ENCODE measurements around the gene SMOC2. TPM values are rescaled to one million over a fixed set of nuclear protein-coding genes. Genes with fewer than 3 reads are reported as not detected.

The SMOC2 gene
- total and polyA plus RNA-seq, 2 of the 13 experiments (the other 11 are each of a cell fraction or from before 2014, with no cell fraction given), result not detected

DNA sequence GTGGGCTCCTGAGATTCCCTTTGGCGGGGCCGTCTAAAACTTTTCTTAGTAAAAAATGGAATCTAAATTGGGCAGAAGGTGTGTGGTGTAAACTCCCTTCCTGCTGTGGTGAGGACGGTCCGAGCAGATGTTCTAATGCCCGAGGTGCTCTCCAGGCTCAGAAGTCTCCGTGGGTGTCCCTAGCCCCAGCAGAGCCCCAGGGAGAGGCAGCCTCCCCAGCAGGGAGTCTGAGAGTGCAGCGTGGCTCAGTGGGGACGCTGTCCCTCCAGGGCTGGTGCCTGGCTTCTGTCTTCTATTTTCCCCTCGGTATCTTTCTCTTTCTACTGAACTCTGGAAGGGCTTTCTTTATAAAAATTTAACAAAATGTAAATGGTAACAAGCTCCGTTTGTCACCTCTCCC, 208.2 kb downstream of the SMOC2 start:
- Histone ChIP-seq H3K9me3 (ENCODE audit: low read length) (no peaks in the 10 kb centered on the region), H3K36me3 (replicated peaks in 1 of 2; ENCODE audit: control insufficient read depth in 1 of 2, insufficient read depth in 2 of 2, low read length in 2 of 2) (no peaks in the 10 kb centered on the region), H2AFZ (ENCODE audit: low read length) (no peak overlapping the region), H3K4me1 (ENCODE audit: insufficient read depth, low read length) (no peaks in the 10 kb centered on the region), H4K20me1 (ENCODE audit: insufficient read depth, low read length) (no peaks in the 10 kb centered on the region), H3K79me2 (ENCODE audit: insufficient read depth, low read length) (no peaks in the 10 kb centered on the region), H3K4me2 (ENCODE audit: low read depth, low read length) (no peak overlapping the region), H3K4me3 (replicated peaks in 1 of 3; ENCODE audit: insufficient read depth in 1 of 3, low read depth in 2 of 3, low read length in 3 of 3) (no peak overlapping the region), H3K9ac (ENCODE audit: insufficient read depth, low read depth, low read length) (no peak overlapping the region), H3K27ac (ENCODE audit: extremely low read length, insufficient read depth, low read length) (no peak overlapping the region), H3K27me3 (ENCODE audit: control insufficient read depth in 1 of 2, insufficient read depth in 2 of 2, low read length in 2 of 2) (peaks cover 16 to 74% of the 10 kb centered on the region in 2 experiments)
- no peak for FAIRE-seq
- no TSS peak for BruUV-seq (replicated peaks)
- CTCF ChIA-PET (ENCODE audit: low intra/inter-chr PET ratio, low total read pairs), result no interaction called here
- POLR2A ChIA-PET, result no interaction called here
- in situ Hi-C loops (cut with HindIII; ENCODE audit: extremely low pct_ligation_motif_present, low pct_unique_long_range_greater_than_20kb) (no loop called here), intact Hi-C loops (cut with micrococcal nuclease; ENCODE audit: unreplicated experiment) (no loop called here)
- TF ChIP-seq ZBTB7B (CRISPR knock-in tag; IDR thresholded peaks at IDR 0.05), result no peak
- TF ChIP-seq ZNF761 (CRISPR knock-in tag; conservative IDR thresholded peaks at IDR 0.05), result no peak
- TF ChIP-seq SYNCRIP (IDR thresholded peaks at IDR 0.05; ENCODE audit: insufficient read depth, low read depth, low read length), result no peak
- TF ChIP-seq ARNT (IDR thresholded peaks at IDR 0.05), result no peak
- no peak for TF ChIP-seq DR1 (CRISPR knock-in tag; IDR thresholded peaks at IDR 0.05)
- 6% methylated on average over 10 of the region's 10 CpGs for WGBS (ENCODE audit: low lambda C conversion rate)
- no peak for DNase-seq (ENCODE audit: low spot score)
- ATAC-seq, result no peak; the same call in 2 of the 3 replicates

DNA sequence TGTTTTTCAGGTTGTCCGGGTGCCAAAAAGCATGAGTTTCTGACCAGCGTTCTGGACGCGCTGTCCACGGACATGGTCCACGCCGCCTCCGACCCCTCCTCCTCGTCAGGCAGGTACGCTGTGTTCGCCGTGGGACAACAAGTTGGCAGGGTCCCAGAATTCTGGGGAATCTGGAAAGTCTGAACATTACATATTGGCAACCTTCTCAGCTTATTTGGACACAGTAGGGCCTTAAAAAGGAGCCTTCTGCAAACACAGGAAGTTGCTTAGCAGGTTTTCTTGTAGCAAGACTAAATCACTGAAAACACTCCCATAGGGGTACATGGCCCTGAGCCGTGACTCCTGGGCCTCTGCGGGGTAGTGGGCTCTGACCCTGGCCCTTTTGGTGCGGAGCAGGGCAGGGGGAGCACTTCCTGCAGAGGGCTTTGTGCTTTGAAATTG, 209.7 kb downstream of the SMOC2 start:
- Histone ChIP-seq H3K27me3 (ENCODE audit: control insufficient read depth in 1 of 2, insufficient read depth in 2 of 2, low read length in 2 of 2) (peaks cover 14 to 71% of the 10 kb centered on the region in 2 experiments), H3K36me3 (replicated peaks in 1 of 2; ENCODE audit: control insufficient read depth in 1 of 2, insufficient read depth in 2 of 2, low read length in 2 of 2) (no peaks in the 10 kb centered on the region), H3K4me2 (ENCODE audit: low read depth, low read length) (no peak overlapping the region), H4K20me1 (ENCODE audit: insufficient read depth, low read length) (no peaks in the 10 kb centered on the region), H3K4me3 (replicated peaks in 1 of 3; ENCODE audit: insufficient read depth in 1 of 3, low read depth in 2 of 3, low read length in 3 of 3) (no peak overlapping the region), H3K79me2 (ENCODE audit: insufficient read depth, low read length) (no peaks in the 10 kb centered on the region), H3K9me3 (ENCODE audit: low read length) (no peaks in the 10 kb centered on the region), H3K4me1 (ENCODE audit: insufficient read depth, low read length) (no peaks in the 10 kb centered on the region), H3K27ac (ENCODE audit: extremely low read length, insufficient read depth, low read length) (no peak overlapping the region), H2AFZ (ENCODE audit: low read length) (no peak overlapping the region), H3K9ac (ENCODE audit: insufficient read depth, low read depth, low read length) (no peak overlapping the region)
- DNase-seq (ENCODE audit: low spot score) (no peak), ATAC-seq (no peak; the same call in 2 of the 3 replicates), FAIRE-seq (no peak)
- BruUV-seq (replicated peaks), result no TSS peak
- ChIA-PET POLR2A (no interaction called here), CTCF (ENCODE audit: low intra/inter-chr PET ratio, low total read pairs) (no interaction called here)
- intact Hi-C loops (cut with micrococcal nuclease; ENCODE audit: unreplicated experiment), result no loop called here
- WGBS (ENCODE audit: low lambda C conversion rate), result 51% methylated on average over 14 of the region's 15 CpGs
- in situ Hi-C loops (cut with HindIII; ENCODE audit: extremely low pct_ligation_motif_present, low pct_unique_long_range_greater_than_20kb), result no loop called here
- no peak for TF ChIP-seq HNRNPH1 (optimal IDR thresholded peaks at IDR 0.05; ENCODE audit: low read depth, low read length)
- TF ChIP-seq, protein P1, sequence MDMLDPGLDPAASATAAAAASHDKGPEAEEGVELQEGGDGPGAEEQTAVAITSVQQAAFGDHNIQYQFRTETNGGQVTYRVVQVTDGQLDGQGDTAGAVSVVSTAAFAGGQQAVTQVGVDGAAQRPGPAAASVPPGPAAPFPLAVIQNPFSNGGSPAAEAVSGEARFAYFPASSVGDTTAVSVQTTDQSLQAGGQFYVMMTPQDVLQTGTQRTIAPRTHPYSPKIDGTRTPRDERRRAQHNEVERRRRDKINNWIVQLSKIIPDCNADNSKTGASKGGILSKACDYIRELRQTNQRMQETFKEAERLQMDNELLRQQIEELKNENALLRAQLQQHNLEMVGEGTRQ (IDR thresholded peaks at IDR 0.05; ENCODE audit: low read depth, low read length), result no peak
- TF ChIP-seq, protein P1 (CRISPR knock-in tag; IDR thresholded peaks at IDR 0.05; ENCODE audit: borderline replicate concordance), result no peak
- no peak for TF ChIP-seq ZNF333 (CRISPR knock-in tag; IDR thresholded peaks at IDR 0.05; ENCODE audit: borderline replicate concordance)
- no peak for TF ChIP-seq NR2F6 (IDR thresholded peaks at IDR 0.05)
- no peak for TF ChIP-seq NR2F6 (CRISPR knock-in tag; IDR thresholded peaks at IDR 0.05)
- TF ChIP-seq TSC22D2 (CRISPR knock-in tag; IDR thresholded peaks at IDR 0.05; ENCODE audit: borderline replicate concordance), result no peak
- no peak for TF ChIP-seq ZNF598 (CRISPR knock-in tag; IDR thresholded peaks at IDR 0.05; ENCODE audit: borderline replicate concordance)
- no peak for TF ChIP-seq CENPX (CRISPR knock-in tag; IDR thresholded peaks at IDR 0.05)
- TF ChIP-seq ZNF17 (CRISPR knock-in tag; IDR thresholded peaks at IDR 0.05), result no peak
- TF ChIP-seq, protein P2, sequence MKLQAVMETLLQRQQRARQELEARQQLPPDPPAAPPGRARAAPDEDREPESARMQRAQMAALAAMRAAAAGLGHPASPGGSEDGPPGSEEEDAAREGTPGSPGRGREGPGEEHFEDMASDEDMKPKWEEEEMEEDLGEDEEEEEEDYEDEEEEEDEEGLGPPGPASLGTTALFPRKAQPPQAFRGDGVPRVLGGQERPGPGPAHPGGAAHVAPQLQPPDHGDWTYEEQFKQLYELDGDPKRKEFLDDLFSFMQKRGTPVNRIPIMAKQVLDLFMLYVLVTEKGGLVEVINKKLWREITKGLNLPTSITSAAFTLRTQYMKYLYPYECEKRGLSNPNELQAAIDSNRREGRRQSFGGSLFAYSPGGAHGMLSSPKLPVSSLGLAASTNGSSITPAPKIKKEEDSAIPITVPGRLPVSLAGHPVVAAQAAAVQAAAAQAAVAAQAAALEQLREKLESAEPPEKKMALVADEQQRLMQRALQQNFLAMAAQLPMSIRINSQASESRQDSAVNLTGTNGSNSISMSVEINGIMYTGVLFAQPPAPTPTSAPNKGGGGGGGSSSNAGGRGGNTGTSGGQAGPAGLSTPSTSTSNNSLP (IDR thresholded peaks at IDR 0.05; ENCODE audit: low read depth, low read length), result no peak
- TF ChIP-seq NAIF1 (CRISPR knock-in tag; IDR thresholded peaks at IDR 0.05; ENCODE audit: borderline replicate concordance), result no peak
- TF ChIP-seq NCOR1 (IDR thresholded peaks at IDR 0.05; ENCODE audit: borderline replicate concordance, low read length), result no peak
- no peak for TF ChIP-seq TEAD3 (CRISPR knock-in tag; optimal IDR thresholded peaks at IDR 0.05; ENCODE audit: borderline replicate concordance)

Data from HepG2 (cell line).